ENCODE data around the gene CADPS.

DNA sequence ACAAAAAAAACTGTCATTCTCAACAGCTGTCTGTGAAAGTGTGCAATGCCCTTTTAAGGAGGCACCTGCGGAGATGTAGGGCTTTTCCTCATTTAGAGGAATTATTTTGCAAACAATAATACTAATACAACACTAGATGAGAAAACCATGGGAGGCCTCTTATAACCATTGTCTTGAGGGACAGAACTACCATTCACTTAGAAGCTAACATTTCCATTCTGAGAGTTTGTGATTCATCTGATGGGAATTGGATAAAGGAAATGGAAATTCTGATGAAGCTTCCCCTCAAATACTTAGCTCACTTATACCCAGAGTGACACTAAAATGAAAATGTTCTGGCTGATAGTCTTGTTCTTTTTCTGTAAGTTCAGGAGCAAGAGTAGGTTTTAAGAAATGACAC is 147.7 kb downstream of the CADPS start:
- TF ChIP-seq CTCF (IDR thresholded peaks at IDR 0.05 in 8 of 11, conservative IDR thresholded peaks at IDR 0.05 in 3 of 11), result no peak
- no peak for TF ChIP-seq POLR2AphosphoS5 (IDR thresholded peaks at IDR 0.05)
- no peak for TF ChIP-seq POLR2A (IDR thresholded peaks at IDR 0.05)
